K562 (cell line): Measurements from ENCODE around the gene LONP1. TPM values are rescaled to one million over a fixed set of nuclear protein-coding genes. Genes with fewer than 3 reads are reported as not detected.

Experiments used
- CHD1 ChIP-seq: fragments of 200-600 bp; sonication (generic); IDR thresholded peaks from one replicate; pipeline ENCODE4 v1.6.1; 2012; ENCODE audit warnings: mild to moderate bottlenecking, moderate library complexity, low read length, inconsistent platforms
- DMBX1 ChIP-seq: fragments of 250-450 bp; sonication (Bioruptor Pico); IDR thresholded peaks from 2 replicates; pipeline ENCODE4 v1.8.0; 2022; ENCODE audit warnings: inconsistent platforms, mild to moderate bottlenecking, moderate library complexity, borderline replicate concordance
- GTF2F1 ChIP-seq: IDR thresholded peaks from 2 replicates; pipeline ENCODE4 v1.6.1; 2011; ENCODE audit warnings: low read depth, low read length, improper control_type of control experiment
- LCOR ChIP-seq: sonication (generic); formaldehyde crosslinking; IDR thresholded peaks from 2 replicates; pipeline ENCODE4 v1.8.0; 2022; ENCODE audit warnings: mild to moderate bottlenecking, missing genetic modification reagents
- SIN3B ChIP-seq: fragments of 450-650 bp; IDR thresholded peaks from 2 replicates; pipeline ENCODE4 v1.6.1; 2017; ENCODE audit warnings: low read depth, mild to moderate bottlenecking, moderate library complexity
- SRSF9 ChIP-seq: fragments of 200-400 bp; formaldehyde crosslinking; IDR thresholded peaks from 2 replicates; pipeline ENCODE4 v1.6.1; 2017; ENCODE audit warnings: low read depth, low read length, borderline replicate concordance
- TAF1 ChIP-seq: IDR thresholded peaks from 2 replicates; pipeline ENCODE4 v1.6.1; 2011; ENCODE audit warnings: mild to moderate bottlenecking, low read length, moderate library complexity; ENCODE audit not compliant: insufficient read depth, control insufficient read depth, severe bottlenecking; ENCODE audit errors: extremely low read depth
- ZBTB17 ChIP-seq: fragments of 450-650 bp; formaldehyde crosslinking; IDR thresholded peaks from 2 replicates; pipeline ENCODE4 v1.4.0; 2020; ENCODE audit warnings: mild to moderate bottlenecking
- ZNF175 ChIP-seq: fragments of 200-800 bp; sonication (Bioruptor generic); IDR thresholded peaks from 2 replicates; pipeline ENCODE4 v1.6.1; 2016; ENCODE audit warnings: low read depth, mild to moderate bottlenecking, missing genetic modification characterization, missing compliant biosample characterization
- ZNF184 ChIP-seq: sonication (generic); formaldehyde crosslinking; IDR thresholded peaks from 2 replicates; pipeline ENCODE4 v1.5.0; 2020; ENCODE audit warnings: missing genetic modification reagents
- ZNF224 ChIP-seq: sonication (generic); formaldehyde crosslinking; IDR thresholded peaks from 2 replicates; pipeline ENCODE4 v1.8.0; 2022; ENCODE audit warnings: mild to moderate bottlenecking, missing genetic modification reagents
- ZNF589 ChIP-seq: fragments of 200-800 bp; sonication (Bioruptor generic); IDR thresholded peaks from 2 replicates; pipeline ENCODE4 v1.6.1; 2016; ENCODE audit warnings: low read depth, missing genetic modification characterization, missing compliant biosample characterization
- ZNF695 ChIP-seq: fragments of 450-650 bp; formaldehyde crosslinking; IDR thresholded peaks from 2 replicates; pipeline ENCODE4 v1.4.0; 2020; ENCODE audit warnings: mild to moderate bottlenecking, moderate library complexity
- polyA plus RNA-seq, 8 experiments: library from polyadenylated mRNA; depleted of rRNA in 4 of 8; stranded (reverse) in 5 of 8; unstranded in 3 of 8; fragments of >200 nt; fragmentation: Nextera tagmentation in 2 of 8; fragmentation: Illumina TruSeq in 1 of 8; extraction: Ambion mirVana in 2 of 8; extraction: Trizol in 1 of 8; gene quantifications; 2 replicates each; pipeline versions ENCODE4 v1.2.1 to v1.2.3, GENCODE V29; 2011 to 2014; ENCODE audit warnings: inconsistent platforms in 1 of 8, missing spikeins in 1 of 8
- total RNA-seq, 7 experiments: library from RNA; depleted of rRNA in 6 of 7; stranded (reverse); fragments of >200 nt in 6 of 7; fragmentation: Illumina TruSeq in 2 of 7; extraction: Trizol in 2 of 7; gene quantifications; 2 replicates each; pipeline versions ENCODE4 v1.2.1 to v1.2.3, GENCODE V29; 2011 to 2021; ENCODE audit warnings: low replicate concordance in 1 of 7
- TF ChIP-seq, protein P1 (sequence below): fragments of 450-650 bp; IDR thresholded peaks from 2 replicates; pipeline ENCODE4 v1.6.1; 2016; ENCODE audit warnings: low read depth
- TF ChIP-seq, protein P2 (sequence below), 2 experiments: fragments of 250-450 bp in 1 of 2; fragments of 450-650 bp in 1 of 2; sonication (Bioruptor Pico) in 1 of 2; IDR thresholded peaks; 2 replicates each; pipeline versions ENCODE4 v1.6.1 to v1.8.0; 2016 to 2021; ENCODE audit warnings: mild to moderate bottlenecking in 2 of 2, moderate library complexity in 2 of 2, missing compliant biosample characterization in 1 of 2, missing genetic modification characterization in 1 of 2
- TF ChIP-seq, protein P3 (sequence below): fragments of 450-650 bp; conservative IDR thresholded peaks from 2 replicates; pipeline ENCODE4 v1.6.1; 2016; ENCODE audit warnings: missing genetic modification characterization, low read depth, mild to moderate bottlenecking, missing compliant biosample characterization, moderate library complexity

Gene LONP1
- total and polyA plus RNA-seq, 9 of the 15 experiments (the other 6 are each of a cell fraction or from before 2014, with no cell fraction given) = 1.1 to 238 (median 84.5) TPM

DNA sequence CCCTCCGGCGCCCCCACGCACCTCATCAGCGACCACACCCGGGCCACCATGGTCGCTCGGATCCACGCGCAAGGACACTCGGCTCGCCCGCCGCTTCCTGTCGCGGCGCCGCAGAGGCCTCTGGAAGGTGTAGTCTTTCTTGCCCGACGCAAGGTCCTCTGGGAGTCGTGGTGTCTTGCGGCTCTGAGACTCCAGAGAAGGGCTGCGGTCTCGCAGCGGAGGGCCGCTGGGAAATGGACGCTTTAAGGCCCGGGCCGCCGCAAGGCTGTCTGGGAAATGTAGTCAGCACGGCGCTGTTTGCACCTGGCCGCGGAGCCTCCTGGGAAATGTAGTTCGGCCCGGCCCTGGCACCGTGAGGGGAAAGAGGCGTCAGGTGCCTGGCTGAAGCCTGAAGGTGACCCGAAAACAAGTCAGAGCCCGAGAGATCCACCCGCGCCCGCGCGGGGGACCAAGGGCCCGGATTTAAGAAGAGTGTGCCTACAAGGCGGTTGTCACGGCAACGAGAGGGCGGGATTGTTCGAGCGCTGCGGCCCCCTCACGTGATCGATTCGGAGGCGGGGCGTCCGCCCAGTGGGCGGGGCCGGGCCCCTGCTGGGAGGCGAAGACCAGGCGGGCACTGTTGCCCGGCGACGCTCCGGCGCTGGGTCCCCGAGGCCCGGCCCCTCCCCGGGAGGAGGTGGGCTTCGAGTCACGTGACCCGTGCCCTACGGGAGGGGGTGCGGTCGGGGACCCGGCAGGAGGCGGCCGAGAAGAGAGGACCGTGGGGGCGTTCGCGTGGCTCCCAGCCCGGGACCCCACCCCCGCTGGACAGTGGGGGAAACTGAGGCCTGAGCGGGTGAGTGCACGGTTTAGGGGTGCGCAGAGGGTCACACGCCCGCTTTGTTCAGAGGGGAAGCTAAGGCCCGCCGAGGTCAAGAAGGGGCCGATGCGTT, 39.2 kb downstream of the LONP1 start, which contains the start of the genes HSD11B1L and MICOS13 (continued):
- TF ChIP-seq DMBX1 (CRISPR knock-in tag) (peak; percentile 75; the same call in 1 of the 2 replicates), CHD1 (no peak), ZNF184 (no peak), ZNF224 (CRISPR knock-in tag) (no peak), ZBTB17 (CRISPR knock-in tag) (peak; percentile 91), ZNF695 (CRISPR knock-in tag) (no peak), LCOR (0 out of 2 replicates have a peak, but pooled peaks have one; percentile 53), SRSF9 (no peak), ZNF589 (peak; percentile 22; the same call in 1 of the 2 replicates), TAF1 (peak; percentile 57), GTF2F1 (0 out of 2 replicates have a peak, but pooled peaks have one; percentile 42), ZNF175 (peak; percentile 84), SIN3B (0 out of 2 replicates have a peak, but pooled peaks have one; percentile 10)
- TF ChIP-seq, protein P1, sequence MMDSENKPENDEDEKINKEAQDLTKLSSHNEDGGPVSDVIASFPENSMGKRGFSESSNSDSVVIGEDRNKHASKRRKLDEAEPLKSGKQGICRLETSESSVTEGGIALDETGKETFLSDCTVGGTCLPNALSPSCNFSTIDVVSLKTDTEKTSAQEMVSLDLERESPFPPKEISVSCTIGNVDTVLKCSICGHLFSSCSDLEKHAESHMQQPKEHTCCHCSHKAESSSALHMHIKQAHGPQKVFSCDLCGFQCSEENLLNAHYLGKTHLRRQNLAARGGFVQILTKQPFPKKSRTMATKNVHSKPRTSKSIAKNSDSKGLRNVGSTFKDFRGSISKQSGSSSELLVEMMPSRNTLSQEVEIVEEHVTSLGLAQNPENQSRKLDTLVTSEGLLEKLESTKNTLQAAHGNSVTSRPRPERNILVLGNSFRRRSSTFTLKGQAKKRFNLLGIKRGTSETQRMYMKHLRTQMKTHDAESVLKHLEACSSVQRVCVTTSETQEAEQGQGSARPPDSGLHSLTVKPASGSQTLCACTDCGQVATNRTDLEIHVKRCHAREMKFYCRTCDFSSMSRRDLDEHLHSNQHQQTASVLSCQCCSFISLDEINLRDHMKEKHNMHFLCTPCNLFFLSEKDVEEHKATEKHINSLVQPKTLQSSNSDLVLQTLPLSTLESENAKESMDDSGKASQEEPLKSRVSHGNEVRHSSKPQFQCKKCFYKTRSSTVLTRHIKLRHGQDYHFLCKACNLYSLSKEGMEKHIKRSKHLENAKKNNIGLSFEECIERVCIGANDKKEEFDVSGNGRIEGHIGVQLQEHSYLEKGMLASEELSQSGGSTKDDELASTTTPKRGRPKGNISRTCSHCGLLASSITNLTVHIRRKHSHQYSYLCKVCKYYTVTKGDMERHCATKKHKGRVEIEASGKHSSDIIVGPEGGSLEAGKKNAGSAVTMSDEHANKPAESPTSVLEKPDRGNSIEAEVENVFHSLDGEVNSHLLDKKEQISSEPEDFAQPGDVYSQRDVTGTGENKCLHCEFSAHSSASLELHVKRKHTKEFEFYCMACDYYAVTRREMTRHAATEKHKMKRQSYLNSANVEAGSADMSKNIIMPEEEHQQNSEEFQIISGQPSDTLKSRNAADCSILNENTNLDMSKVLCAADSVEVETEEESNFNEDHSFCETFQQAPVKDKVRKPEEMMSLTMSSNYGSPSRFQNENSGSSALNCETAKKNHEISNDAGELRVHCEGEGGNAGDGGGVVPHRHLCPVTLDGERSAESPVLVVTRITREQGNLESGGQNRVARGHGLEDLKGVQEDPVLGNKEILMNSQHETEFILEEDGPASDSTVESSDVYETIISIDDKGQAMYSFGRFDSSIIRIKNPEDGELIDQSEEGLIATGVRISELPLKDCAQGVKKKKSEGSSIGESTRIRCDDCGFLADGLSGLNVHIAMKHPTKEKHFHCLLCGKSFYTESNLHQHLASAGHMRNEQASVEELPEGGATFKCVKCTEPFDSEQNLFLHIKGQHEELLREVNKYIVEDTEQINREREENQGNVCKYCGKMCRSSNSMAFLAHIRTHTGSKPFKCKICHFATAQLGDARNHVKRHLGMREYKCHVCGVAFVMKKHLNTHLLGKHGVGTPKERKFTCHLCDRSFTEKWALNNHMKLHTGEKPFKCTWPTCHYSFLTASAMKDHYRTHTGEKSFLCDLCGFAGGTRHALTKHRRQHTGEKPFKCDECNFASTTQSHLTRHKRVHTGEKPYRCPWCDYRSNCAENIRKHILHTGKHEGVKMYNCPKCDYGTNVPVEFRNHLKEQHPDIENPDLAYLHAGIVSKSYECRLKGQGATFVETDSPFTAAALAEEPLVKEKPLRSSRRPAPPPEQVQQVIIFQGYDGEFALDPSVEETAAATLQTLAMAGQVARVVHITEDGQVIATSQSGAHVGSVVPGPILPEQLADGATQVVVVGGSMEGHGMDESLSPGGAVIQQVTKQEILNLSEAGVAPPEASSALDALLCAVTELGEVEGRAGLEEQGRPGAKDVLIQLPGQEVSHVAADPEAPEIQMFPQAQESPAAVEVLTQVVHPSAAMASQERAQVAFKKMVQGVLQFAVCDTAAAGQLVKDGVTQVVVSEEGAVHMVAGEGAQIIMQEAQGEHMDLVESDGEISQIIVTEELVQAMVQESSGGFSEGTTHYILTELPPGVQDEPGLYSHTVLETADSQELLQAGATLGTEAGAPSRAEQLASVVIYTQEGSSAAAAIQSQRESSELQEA = no peak
- TF ChIP-seq, protein P2, sequence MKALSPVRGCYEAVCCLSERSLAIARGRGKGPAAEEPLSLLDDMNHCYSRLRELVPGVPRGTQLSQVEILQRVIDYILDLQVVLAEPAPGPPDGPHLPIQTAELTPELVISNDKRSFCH (CRISPR knock-in tag; IDR thresholded peaks at IDR 0.05) = no peak
- TF ChIP-seq, protein P2 (tag; IDR thresholded peaks at IDR 0.05) = no peak; the same call in 1 of the 2 replicates
- TF ChIP-seq, protein P3, sequence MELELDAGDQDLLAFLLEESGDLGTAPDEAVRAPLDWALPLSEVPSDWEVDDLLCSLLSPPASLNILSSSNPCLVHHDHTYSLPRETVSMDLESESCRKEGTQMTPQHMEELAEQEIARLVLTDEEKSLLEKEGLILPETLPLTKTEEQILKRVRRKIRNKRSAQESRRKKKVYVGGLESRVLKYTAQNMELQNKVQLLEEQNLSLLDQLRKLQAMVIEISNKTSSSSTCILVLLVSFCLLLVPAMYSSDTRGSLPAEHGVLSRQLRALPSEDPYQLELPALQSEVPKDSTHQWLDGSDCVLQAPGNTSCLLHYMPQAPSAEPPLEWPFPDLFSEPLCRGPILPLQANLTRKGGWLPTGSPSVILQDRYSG = no peak
